ENCODE measurements around the gene CEACAM6. TPM values are rescaled to one million over a fixed set of nuclear protein-coding genes. Genes with fewer than 3 reads are reported as not detected.
A peak's percentile ranks its signal among the peaks of the same experiment; 100 is the strongest.

Gene CEACAM6
- polyA plus RNA-seq, 2 of the 4 experiments (the other 2 are of a cell fraction), result 0.97 to 17.7 TPM

GRCh38 chr19:41718761-41719160 lies 36.6 kb upstream of the CEACAM6 start:
- no peak overlapping the region for H3K4me2 ChIP-seq
- TF ChIP-seq TP53 (CRISPR knock-in tag; IDR thresholded peaks at IDR 0.05), result no peak
- TF ChIP-seq BHLHE40 (IDR thresholded peaks at IDR 0.05; ENCODE audit: low read depth, low read length), result no peak
- TF ChIP-seq, protein P1, sequence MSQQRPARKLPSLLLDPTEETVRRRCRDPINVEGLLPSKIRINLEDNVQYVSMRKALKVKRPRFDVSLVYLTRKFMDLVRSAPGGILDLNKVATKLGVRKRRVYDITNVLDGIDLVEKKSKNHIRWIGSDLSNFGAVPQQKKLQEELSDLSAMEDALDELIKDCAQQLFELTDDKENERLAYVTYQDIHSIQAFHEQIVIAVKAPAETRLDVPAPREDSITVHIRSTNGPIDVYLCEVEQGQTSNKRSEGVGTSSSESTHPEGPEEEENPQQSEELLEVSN (IDR thresholded peaks at IDR 0.05; ENCODE audit: borderline replicate concordance, low read depth), result no peak
- no peak for TF ChIP-seq JUN (IDR thresholded peaks at IDR 0.05)
- H3K4me1 ChIP-seq, result no peaks in the 10 kb centered on the region
- DNase-seq (ENCODE audit: low read depth in 1 of 2, low spot score in 1 of 2) (no peak), FAIRE-seq (no peak), ATAC-seq (no peak)
- 10% methylated on average over 6 of the region's 6 CpGs for WGBS (ENCODE audit: missing lambda C conversion rate)
- POLR2A ChIA-PET, result no interaction called here
- H3K4me3 ChIP-seq, result no peak overlapping the region
- H3K9me3 ChIP-seq, result no peaks in the 10 kb centered on the region
- no peak overlapping the region for H3K27ac ChIP-seq
- CTCF ChIA-PET, result interaction anchor here (0.7 to 9.1 kb wide), 17 partner anchors 9 to 1162 kb away, joined by 3 to 165 read pairs (median 4); partner anchors contain the start of genes CEACAM5 and CEACAM6

GRCh38 chr19:41720103-41720502 lies 35.2 kb upstream of the CEACAM6 start:
- WGBS (ENCODE audit: missing lambda C conversion rate), result 49% methylated on average over 3 of the region's 3 CpGs
- H3K4me3 ChIP-seq, result no peak overlapping the region
- FAIRE-seq, result no peak

GRCh38 chr19:41726493-41726892 lies 28.8 kb upstream of the CEACAM6 start:
- DNase-seq (ENCODE audit: low read depth in 1 of 2, low spot score in 1 of 2) (no peak), FAIRE-seq (no peak), ATAC-seq (peak in 1 of 2 experiments; percentile 43; a peak in 2 of 6 replicates)
- Histone ChIP-seq H3K27ac (no peak overlapping the region), H3K4me1 (no peaks in the 10 kb centered on the region), H3K9me3 (no peaks in the 10 kb centered on the region), H3K4me2 (no peak overlapping the region), H3K4me3 (no peak overlapping the region)
- WGBS (ENCODE audit: missing lambda C conversion rate), result 36% methylated on average over 5 of the region's 5 CpGs
- ChIA-PET CTCF (interaction anchor here (0.8 to 4.6 kb wide), 10 partner anchors 11 to 88 kb away, joined by 3 to 54 read pairs (median 6); partner anchors contain the start of gene CEACAM5), POLR2A (no interaction called here)
- TF ChIP-seq MAZ (IDR thresholded peaks at IDR 0.05; ENCODE audit: borderline replicate concordance, low read depth, low read length) (no peak), JUN (IDR thresholded peaks at IDR 0.05) (no peak), REST (IDR thresholded peaks at IDR 0.05) (no peak), RCOR1 (IDR thresholded peaks at IDR 0.05; ENCODE audit: low read depth, low read length) (no peak), KDM5A (IDR thresholded peaks at IDR 0.05) (no peak), ZNF302 (CRISPR knock-in tag; IDR thresholded peaks at IDR 0.05) (no peak), NPAS2 (CRISPR knock-in tag; IDR thresholded peaks at IDR 0.05; ENCODE audit: borderline replicate concordance) (no peak)
- TF ChIP-seq, protein P2, sequence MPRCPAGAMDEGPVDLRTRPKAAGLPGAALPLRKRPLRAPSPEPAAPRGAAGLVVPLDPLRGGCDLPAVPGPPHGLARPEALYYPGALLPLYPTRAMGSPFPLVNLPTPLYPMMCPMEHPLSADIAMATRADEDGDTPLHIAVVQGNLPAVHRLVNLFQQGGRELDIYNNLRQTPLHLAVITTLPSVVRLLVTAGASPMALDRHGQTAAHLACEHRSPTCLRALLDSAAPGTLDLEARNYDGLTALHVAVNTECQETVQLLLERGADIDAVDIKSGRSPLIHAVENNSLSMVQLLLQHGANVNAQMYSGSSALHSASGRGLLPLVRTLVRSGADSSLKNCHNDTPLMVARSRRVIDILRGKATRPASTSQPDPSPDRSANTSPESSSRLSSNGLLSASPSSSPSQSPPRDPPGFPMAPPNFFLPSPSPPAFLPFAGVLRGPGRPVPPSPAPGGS (IDR thresholded peaks at IDR 0.05), result no peak
- TF ChIP-seq, protein P1 (IDR thresholded peaks at IDR 0.05; ENCODE audit: borderline replicate concordance, low read depth), result no peak
- TF ChIP-seq, protein P3, sequence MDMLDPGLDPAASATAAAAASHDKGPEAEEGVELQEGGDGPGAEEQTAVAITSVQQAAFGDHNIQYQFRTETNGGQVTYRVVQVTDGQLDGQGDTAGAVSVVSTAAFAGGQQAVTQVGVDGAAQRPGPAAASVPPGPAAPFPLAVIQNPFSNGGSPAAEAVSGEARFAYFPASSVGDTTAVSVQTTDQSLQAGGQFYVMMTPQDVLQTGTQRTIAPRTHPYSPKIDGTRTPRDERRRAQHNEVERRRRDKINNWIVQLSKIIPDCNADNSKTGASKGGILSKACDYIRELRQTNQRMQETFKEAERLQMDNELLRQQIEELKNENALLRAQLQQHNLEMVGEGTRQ (IDR thresholded peaks at IDR 0.05), result no peak

More at GRCh38 chr19:41720103-41720502, 35.2 kb upstream of the CEACAM6 start:
- ChIA-PET POLR2A (no interaction called here), CTCF (interaction anchor here (1.2 to 9.1 kb wide), 5 partner anchors 13 to 79 kb away, joined by 3 to 165 read pairs (median 8); partner anchors contain the start of gene CEACAM5)
- Histone ChIP-seq H3K27ac (no peak overlapping the region), H3K4me2 (no peak overlapping the region), H3K4me1 (no peaks in the 10 kb centered on the region), H3K9me3 (no peaks in the 10 kb centered on the region)
- no peak for DNase-seq (ENCODE audit: low read depth in 1 of 2, low spot score in 1 of 2)
- no peak for ATAC-seq
- TF ChIP-seq HOXA7 (CRISPR knock-in tag; IDR thresholded peaks at IDR 0.05) (no peak), HES2 (IDR thresholded peaks at IDR 0.05) (no peak), FOSB (CRISPR knock-in tag; IDR thresholded peaks at IDR 0.05) (no peak), ATOH8 (CRISPR knock-in tag; IDR thresholded peaks at IDR 0.05; ENCODE audit: low read depth) (no peak), MAZ (IDR thresholded peaks at IDR 0.05; ENCODE audit: borderline replicate concordance, low read depth, low read length) (no peak), ZFP36 (IDR thresholded peaks at IDR 0.05; ENCODE audit: borderline replicate concordance, partially characterized antibody) (no peak), CBX8 (IDR thresholded peaks at IDR 0.05) (no peak), SREBF2 (IDR thresholded peaks at IDR 0.05) (no peak), CHD4 (IDR thresholded peaks at IDR 0.05; ENCODE audit: borderline replicate concordance) (no peak)
- TF ChIP-seq, protein P4, sequence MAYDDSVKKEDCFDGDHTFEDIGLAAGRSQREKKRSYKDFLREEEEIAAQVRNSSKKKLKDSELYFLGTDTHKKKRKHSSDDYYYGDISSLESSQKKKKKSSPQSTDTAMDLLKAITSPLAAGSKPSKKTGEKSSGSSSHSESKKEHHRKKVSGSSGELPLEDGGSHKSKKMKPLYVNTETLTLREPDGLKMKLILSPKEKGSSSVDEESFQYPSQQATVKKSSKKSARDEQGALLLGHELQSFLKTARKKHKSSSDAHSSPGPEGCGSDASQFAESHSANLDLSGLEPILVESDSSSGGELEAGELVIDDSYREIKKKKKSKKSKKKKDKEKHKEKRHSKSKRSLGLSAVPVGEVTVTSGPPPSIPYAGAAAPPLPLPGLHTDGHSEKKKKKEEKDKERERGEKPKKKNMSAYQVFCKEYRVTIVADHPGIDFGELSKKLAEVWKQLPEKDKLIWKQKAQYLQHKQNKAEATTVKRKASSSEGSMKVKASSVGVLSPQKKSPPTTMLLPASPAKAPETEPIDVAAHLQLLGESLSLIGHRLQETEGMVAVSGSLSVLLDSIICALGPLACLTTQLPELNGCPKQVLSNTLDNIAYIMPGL (CRISPR knock-in tag; IDR thresholded peaks at IDR 0.05; ENCODE audit: borderline replicate concordance), result no peak
